Amniotic epithelial cell (primary cell): ENCODE data around the gene LDHD.
A peak's percentile ranks its signal among the peaks of the same experiment; 100 is the strongest.

Experiments used
- DNase-seq: peaks from one replicate; pipeline ENCODE4 v3.0.0-alpha.2; 2010; ENCODE audit warnings: low read depth

Gene LDHD

DNA sequence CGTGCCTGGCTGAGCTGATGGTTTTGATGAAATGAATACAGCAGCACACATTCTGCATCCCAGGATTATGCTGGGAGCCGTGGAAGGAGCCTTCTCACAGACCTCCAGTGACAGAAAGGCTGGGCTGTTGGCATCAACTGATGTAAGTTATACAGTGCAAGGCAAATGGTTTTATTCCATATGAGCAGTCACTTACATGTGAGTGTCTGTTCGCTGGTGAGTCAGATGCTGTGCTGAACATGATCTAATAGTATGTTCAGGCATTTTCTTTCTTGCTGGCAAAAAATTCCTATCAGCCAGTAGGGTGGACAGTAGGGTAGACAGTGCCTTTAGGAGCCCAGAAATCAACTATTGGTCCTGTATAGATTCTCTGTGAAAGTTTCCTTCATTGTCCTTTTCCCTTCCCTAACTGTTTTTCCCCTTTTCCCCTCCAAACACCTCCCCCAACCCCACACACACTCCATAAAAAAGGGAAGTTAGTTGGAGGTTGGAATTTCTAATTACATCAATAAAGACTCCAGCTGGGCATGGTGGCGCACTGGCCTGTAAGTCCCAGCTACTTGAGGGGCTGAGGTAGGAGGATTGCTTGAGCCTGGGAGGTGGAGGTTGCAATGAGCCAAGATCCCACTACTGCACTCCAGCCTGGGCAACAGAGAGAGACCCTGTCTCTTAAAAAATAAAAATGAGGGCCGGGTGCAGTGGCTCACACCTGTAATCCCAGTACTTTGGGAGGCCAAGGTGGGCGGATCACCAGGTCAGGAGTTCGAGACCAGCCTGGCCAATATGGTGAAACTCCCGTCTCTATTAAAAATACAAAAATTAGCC is 36.2 kb downstream of the LDHD start:
- peak; percentile 69 for DNase-seq

GRCh38 chr16:75079346-75079926 is 37.1 kb downstream of the LDHD start:
- DNase-seq = no peak

GRCh38 chr16:75078886-75079285 is 37.7 kb downstream of the LDHD start:
- DNase-seq = no peak

DNA sequence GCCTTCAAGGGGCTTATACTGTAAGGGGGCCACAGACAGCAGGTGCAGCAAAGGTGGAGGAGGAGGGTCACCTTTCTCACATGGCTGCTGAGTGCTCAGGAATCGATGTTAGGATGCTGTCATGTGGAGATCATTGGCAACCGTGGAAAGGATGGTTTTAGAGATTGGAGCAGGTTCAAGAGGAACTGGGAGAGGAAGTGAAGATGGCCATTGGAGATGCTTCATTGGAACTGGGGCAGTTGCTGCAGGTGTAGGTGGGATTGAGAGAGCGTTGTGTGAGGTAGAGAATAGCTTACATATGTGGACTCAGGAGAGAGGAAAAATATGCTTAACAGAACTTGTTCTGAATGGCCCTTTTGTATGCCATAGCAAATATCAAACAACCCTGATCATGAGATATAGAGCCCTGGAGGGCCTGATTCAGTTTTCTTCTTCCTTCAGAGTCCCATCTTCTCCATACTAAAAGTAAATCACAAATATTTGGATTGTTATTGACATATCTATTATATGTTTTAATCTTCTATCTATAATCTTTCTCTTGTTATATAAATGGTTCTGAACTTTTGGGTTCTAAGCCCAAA is 40.8 kb downstream of the LDHD start:
- DNase-seq = no peak

- peak; percentile 62 for DNase-seq
Measured at GRCh38 chr16:75074920-75075687, 41.5 kb downstream of the LDHD start.

GRCh38 chr16:75074304-75074793 is 42.2 kb downstream of the LDHD start:
- DNase-seq = no peak

- DNase-seq = peak; percentile 57
Measured at GRCh38 chr16:75073545-75074303, 42.9 kb downstream of the LDHD start.

- no peak for DNase-seq
Measured at GRCh38 chr16:75072239-75072947, 44.2 kb downstream of the LDHD start.

DNA sequence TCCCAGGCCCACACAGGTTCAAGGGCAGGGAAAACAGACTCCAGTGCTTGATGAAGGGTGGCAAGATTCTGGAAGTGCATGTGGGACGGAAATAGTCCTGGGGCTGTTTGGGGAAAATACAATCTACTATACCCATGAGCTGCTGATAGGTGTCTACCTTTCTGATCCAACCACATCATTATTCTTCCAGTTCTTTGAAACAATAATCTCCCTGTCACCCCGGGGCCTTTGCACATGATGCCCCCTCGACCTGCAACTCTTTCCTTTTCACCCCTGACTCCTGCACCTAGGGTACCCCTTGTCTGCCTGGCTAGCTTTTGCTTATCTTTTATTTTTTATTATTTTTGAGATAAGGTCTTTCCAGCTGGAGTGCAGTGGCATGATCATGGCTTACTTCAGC is 45.0 kb downstream of the LDHD start:
- DNase-seq = no peak

DNA sequence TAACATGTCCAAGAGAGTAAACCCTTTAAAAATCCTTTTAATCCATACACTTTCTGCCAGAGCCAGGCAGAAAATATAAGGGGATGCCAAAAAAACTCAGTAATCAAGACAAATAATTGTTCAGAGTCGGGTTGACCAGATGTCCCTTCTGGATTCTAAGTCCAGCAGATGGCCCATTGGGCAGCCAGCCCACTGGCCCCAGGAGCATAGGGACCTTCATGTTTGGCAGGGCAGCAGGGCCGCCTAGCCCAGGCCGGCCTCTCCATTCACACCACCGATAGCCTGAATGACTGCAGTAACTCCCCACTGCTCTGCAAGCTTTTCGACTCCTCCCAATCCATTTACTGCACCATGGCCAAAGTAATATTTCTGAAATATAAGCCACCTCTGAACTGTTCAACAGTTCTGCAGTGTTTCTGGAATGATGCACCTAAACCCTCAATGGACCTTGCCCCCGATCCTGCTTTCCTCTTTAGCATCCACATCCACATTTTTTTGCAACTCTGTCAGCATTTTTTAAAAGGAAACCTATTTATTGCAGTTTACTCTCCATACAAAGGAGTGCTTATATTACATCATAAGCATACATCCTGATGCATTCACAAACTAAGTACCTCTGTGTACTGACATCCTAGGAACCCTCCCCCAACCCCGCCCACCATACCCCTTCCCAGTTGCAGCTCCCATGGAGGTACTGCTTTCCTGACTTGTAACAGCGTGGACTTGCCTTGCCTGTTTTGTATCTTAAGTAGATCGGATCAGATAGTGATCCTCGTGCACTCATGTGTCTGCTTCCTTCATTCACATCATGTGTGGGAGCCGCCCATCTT is 46.4 kb downstream of the LDHD start:
- DNase-seq = peak; percentile 37

DNA sequence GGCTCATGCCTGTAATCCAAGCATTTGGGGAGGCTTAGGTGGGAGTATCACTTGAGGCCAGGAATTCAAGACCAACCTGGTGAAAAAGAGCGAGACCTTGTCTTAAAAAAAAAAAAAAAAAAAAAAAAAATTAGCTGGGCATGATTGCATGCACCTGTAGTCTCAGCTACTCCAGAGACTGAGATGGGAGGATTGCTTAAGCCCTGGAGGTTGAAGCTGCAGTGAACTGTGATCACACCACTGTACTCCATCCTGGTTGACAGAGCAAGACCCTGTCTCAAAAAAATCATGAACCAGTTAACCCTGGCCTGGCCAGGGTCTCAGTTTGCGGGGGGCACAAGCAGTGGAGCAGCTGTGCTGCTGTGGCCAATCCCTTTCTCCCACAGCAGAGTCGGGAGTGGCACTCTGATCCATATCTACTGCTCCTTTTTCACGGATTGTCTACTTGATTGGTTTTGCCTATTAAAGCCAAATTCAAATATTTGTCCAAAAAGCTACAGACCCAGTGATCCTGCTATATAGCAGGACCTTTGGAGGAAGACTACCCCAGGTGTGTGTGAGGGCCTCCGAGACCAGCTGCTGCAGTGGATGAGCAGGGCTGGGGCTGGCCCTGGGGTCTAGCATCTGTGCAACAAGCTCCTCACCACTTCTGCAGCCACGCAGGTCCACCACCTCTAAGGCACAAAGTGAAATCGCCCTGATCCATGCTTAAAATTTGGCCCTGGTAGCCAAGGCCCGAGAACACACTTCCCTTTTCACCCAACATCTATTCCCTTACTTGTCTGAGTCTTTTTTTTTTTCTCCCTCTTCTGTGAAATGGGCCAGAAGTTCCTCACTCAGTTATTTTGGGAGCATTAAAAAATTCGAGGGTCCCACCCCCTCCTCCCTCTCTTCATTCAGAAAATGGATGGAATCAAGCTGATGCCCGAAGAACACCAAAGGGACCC is 48.2 kb downstream of the LDHD start:
- no peak for DNase-seq

GRCh38 chr16:75066861-75067447 is 49.6 kb downstream of the LDHD start:
- no peak for DNase-seq

DNA sequence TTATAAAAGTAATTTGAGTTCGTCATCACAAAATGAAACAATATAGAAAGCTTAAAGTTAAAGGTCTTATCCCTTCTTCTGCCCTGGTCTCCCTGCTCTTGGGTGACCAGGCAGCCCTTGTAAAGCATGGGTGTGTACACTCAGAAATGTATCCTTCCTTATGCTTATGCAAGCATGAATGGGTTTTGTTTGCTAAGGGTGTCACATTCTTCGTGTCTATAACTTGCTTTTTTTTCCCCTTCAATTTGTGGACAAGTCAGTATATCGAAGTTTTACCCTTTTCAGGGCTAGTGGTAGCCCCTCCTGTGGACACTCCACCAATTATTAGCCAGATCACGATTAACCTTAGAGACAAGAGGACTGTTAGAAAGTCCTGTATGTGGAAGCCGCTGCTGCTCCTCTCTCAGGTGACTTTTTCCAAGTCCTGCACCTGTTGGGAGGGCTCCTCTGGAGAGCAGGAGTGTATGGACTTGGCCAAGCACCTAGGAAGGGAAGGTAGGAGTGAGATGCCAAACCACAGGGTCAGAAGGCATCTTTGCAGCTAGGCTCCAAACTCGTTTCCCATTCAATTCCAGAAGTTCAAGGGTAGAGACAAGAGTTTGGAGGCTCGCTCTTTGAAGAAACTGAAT is 50.9 kb downstream of the LDHD start:
- no peak for DNase-seq

DNA sequence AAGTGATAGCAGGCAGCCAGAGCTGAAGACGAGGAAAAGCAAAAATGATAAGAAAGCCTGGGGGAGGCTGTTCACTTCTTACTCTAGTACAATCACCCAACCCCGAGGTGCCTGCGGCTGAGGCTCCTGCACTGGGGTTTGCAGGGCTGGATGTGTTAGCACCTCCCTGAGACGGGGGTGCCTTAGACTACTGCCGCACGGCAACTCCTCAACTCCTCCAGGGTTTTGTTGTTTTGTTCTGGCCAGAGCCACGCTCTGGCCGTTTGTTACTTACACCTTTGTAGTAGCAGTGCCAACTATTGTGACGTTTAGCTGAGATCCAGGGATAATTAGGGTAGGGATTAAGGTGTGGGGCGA is 51.5 kb downstream of the LDHD start:
- no peak for DNase-seq

DNA sequence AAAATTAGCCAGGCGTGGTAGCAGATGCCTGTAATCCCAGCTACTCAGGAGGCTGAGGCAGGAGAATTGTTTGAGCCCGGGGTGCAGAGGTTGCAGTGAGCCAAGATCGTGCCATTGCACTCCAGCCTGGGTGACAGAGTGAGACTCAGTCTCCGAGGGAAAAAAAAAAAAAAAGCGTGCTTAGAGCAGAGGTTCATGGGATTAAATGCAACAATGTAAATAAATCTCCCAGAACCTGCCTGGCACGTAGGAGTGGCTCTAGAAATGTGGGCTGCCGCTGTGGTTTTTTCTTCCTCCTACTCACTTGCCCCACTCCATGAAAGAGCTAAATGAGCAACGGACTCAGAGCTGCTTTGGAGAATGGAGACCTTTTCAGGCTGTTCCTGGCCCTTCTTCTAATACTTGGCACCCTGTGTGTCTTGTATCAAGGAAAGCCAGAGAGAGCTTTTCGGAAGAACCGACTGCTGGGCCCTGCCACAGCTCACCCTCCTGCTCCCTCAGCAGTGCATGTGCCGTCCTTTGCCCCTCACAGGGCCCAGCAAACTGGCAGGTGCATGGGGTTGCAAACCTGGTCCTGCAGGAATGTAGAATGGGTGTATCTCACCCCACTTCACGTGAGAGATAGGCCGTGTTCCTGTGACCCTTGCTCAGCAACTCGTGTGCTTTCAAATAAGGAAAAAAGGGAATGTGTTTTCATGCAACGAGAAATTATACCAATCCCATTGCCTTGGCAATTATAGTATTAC is 52.0 kb downstream of the LDHD start:
- peak; percentile 87 for DNase-seq

- no peak for DNase-seq
Measured at GRCh38 chr16:75063549-75064088, 53.0 kb downstream of the LDHD start.

DNA sequence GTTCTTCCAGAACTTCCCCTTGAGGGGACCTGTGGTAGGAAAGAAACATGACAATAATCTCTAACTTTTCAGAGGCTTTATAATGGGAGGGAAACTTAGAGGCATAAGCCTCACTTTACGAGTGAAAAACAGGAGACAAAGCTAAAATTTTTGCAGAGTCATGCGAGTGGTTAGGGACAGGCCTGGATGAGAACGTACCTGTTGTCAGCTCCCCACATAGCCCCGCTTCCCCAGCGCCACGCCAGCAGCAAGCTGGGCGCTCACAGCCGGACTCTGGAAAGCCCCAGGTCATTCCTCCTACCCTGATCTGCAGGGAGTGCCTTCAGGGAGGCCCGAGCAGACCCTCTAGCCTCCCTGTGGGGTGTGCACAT is 53.6 kb downstream of the LDHD start:
- DNase-seq = no peak
